Tibial nerve (tissue), 4 donors: ENCODE results near the gene MN1. TPM values are rescaled to one million over a fixed set of nuclear protein-coding genes. Genes with fewer than 3 reads are reported as not detected.

Experiments used
- DNase-seq, 2 donors: peaks; one replicate each; pipeline ENCODE4 v3.0.0-alpha.2; 2019; ENCODE audit warnings: low spot score in 2 of 2
- H3K27ac ChIP-seq, 4 donors: fragments of 200-600 bp; sonication (generic) in 3 of 4; one replicate each; pipeline ENCODE4 v1.5.1; 2017 to 2019; ENCODE audit warnings: mild to moderate bottlenecking in 1 of 4
- H3K27me3 ChIP-seq, 2 donors: fragments of 200-600 bp; sonication (generic) in 1 of 2; one replicate each; pipeline versions ENCODE4 v1.5.1 to v1.6.0; 2017 to 2019
- H3K36me3 ChIP-seq, 3 donors: fragments of 200-600 bp; sonication (generic); one replicate each; pipeline ENCODE4 v1.5.1; 2018 to 2019
- H3K4me1 ChIP-seq, 4 donors: fragments of 200-600 bp; sonication (generic) in 3 of 4; one replicate each; pipeline ENCODE4 v1.5.1; 2017 to 2019
- H3K4me3 ChIP-seq, 4 donors: fragments of 200-600 bp; sonication (generic) in 3 of 4; one replicate each; pipeline ENCODE4 v1.5.1; 2017 to 2019; ENCODE audit warnings: mild to moderate bottlenecking in 1 of 4, moderate library complexity in 1 of 4
- H3K9me3 ChIP-seq, 4 donors: fragments of 200-600 bp; sonication (generic) in 3 of 4; one replicate each; pipeline ENCODE4 v1.5.1; 2017 to 2019
- CTCF ChIP-seq, 5 experiments: fragments of 200-600 bp in 3 of 5; fragments of 450-650 bp in 2 of 5; sonication (generic) in 3 of 5; IDR thresholded peaks; one replicate each; pipeline ENCODE4 v1.5.1; 2016 to 2019; ENCODE audit warnings: antibody characterized with exemption in 5 of 5, mild to moderate bottlenecking in 3 of 5, moderate library complexity in 2 of 5
- EP300 ChIP-seq, 2 donors: sonication (generic); formaldehyde crosslinking; IDR thresholded peaks; one replicate each; pipeline ENCODE4 v1.6.1; 2017; ENCODE audit warnings: antibody characterized with exemption in 2 of 2, mild to moderate bottlenecking in 1 of 2
- POLR2A ChIP-seq, 2 donors: fragments of 450-650 bp; IDR thresholded peaks; one replicate each; pipeline ENCODE4 v1.6.1; 2017; ENCODE audit warnings: antibody characterized with exemption in 2 of 2, mild to moderate bottlenecking in 2 of 2, moderate library complexity in 2 of 2
- WGBS, 2 donors: methylation state at CpG; one replicate each; pipeline ENCODE4 v1.1.5; 2018; 5-methylcytosine and 5-hydroxymethylcytosine counted together
- total RNA-seq, 4 donors: library from RNA; depleted of rRNA; stranded (reverse); fragments of >200 nt; gene quantifications; one replicate each; pipeline ENCODE4 v1.1.0, GENCODE V29; 2016

The MN1 gene
- total RNA-seq, 4 donors from 2014 or later, result 3.9 to 8.2 (median 6.0) TPM

GRCh38 chr22:27827604-27828587 is 26.3 kb upstream of the MN1 start:
- WGBS, 2 donors, result 49 to 52% methylated on average over 23 of the region's 23 CpGs
- TF ChIP-seq CTCF (IDR thresholded peaks at IDR 0.05) (no peak), POLR2A (IDR thresholded peaks at IDR 0.05) (no peak), EP300 (IDR thresholded peaks at IDR 0.05) (peak; percentile 70 to 83)
- H3K9me3 ChIP-seq, result no peaks in the 10 kb centered on the region
- no peaks in the 10 kb centered on the region for H3K27me3 ChIP-seq
- peak overlapping the region; percentile 50 to 86 (median 65) for H3K27ac ChIP-seq
- H3K36me3 ChIP-seq, result peaks cover 0 to 6% (median 0%) of the 10 kb centered on the region in 3 donors
- DNase-seq, result peak in 1 of 2 donors; percentile 67
- H3K4me3 ChIP-seq, result no peak overlapping the region
- peaks cover 0 to 12% (median 0%) of the 10 kb centered on the region in 4 donors for H3K4me1 ChIP-seq

- TF ChIP-seq CTCF (IDR thresholded peaks at IDR 0.05) (peak in 1 of 5 experiments; percentile 5), POLR2A (IDR thresholded peaks at IDR 0.05) (no peak), EP300 (IDR thresholded peaks at IDR 0.05) (no peak)
- no peaks in the 10 kb centered on the region for H3K27me3 ChIP-seq
- H3K36me3 ChIP-seq, result peaks cover 0 to 6% (median 0%) of the 10 kb centered on the region in 3 donors
- no peak for DNase-seq
- peaks cover 0 to 3% (median 0%) of the 10 kb centered on the region in 4 donors for H3K9me3 ChIP-seq
- H3K4me3 ChIP-seq, result no peak overlapping the region
- peaks cover 0 to 15% (median 0%) of the 10 kb centered on the region in 4 donors for H3K4me1 ChIP-seq
- 87 to 93% methylated on average over 6 of the region's 6 CpGs for WGBS, 2 donors
- H3K27ac ChIP-seq, result no peak overlapping the region
Measured at GRCh38 chr22:27825174-27825573, 23.6 kb upstream of the MN1 start.

- Histone ChIP-seq H3K27me3 (no peaks in the 10 kb centered on the region), H3K27ac (no peak overlapping the region), H3K9me3 (peaks cover 0 to 6% (median 0%) of the 10 kb centered on the region in 4 donors), H3K36me3 (peaks cover 0 to 6% (median 0%) of the 10 kb centered on the region in 3 donors), H3K4me3 (no peak overlapping the region), H3K4me1 (peaks cover 0 to 14% (median 0%) of the 10 kb centered on the region in 4 donors)
- no peak for DNase-seq
- no peak for TF ChIP-seq EP300 (IDR thresholded peaks at IDR 0.05)
- no peak for TF ChIP-seq CTCF (IDR thresholded peaks at IDR 0.05)
- TF ChIP-seq POLR2A (IDR thresholded peaks at IDR 0.05), result no peak
- 91 to 100% methylated on average over 1 of the region's 1 CpG for WGBS, 2 donors
Measured at GRCh38 chr22:27823221-27823620, 21.7 kb upstream of the MN1 start.

GRCh38 chr22:27820896-27821866 is 19.6 kb upstream of the MN1 start:
- no peak for DNase-seq
- Histone ChIP-seq H3K27me3 (no peaks in the 10 kb centered on the region), H3K4me1 (peaks cover 0 to 3% (median 0%) of the 10 kb centered on the region in 4 donors), H3K4me3 (no peak overlapping the region), H3K36me3 (peaks cover 0 to 6% (median 0%) of the 10 kb centered on the region in 3 donors), H3K27ac (no peak overlapping the region), H3K9me3 (peaks cover 0 to 6% (median 0%) of the 10 kb centered on the region in 4 donors)
- 53 to 54% methylated on average over 20 to 21 of the region's 22 CpGs for WGBS, 2 donors
- TF ChIP-seq CTCF (IDR thresholded peaks at IDR 0.05) (no peak), POLR2A (IDR thresholded peaks at IDR 0.05) (no peak), EP300 (IDR thresholded peaks at IDR 0.05) (no peak)
